ENCODE measurements around the gene GLRX3. TPM values are rescaled to one million over a fixed set of nuclear protein-coding genes. Genes with fewer than 3 reads are reported as not detected.

The GLRX3 gene
- total RNA-seq, 2 donors from 2014 or later = 50.0 to 86.5 TPM

DNA sequence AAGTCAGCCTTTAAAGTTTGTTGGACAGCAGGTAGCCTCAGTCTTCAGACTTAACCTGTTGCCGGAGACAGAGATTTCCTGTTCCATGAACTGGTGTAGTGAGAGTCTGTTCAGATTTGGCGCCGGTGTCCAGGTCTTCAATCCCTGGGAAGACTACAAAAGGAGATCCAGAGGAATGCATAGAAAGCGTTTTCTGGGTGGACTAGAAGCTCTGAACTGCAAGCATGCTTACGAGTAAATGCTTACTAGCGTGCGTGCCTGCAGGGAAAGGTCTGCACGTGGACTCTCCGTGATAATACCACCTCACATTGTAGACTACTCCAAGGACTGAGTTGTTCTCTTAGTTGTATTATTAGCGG is 878 bp downstream of the GLRX3 start:
- no peaks in the 10 kb centered on the region for H3K9me3 ChIP-seq
- H3K27ac ChIP-seq = peak overlapping the region; percentile 75
- no peaks in the 10 kb centered on the region for H3K36me3 ChIP-seq
- peak overlapping the region; percentile 80 to 84 for H3K9ac ChIP-seq (ENCODE audit: low read depth in 2 of 2, low read length in 2 of 2)
- peaks cover 3% of the 10 kb centered on the region for H3K4me1 ChIP-seq
- TF ChIP-seq, protein P1, sequence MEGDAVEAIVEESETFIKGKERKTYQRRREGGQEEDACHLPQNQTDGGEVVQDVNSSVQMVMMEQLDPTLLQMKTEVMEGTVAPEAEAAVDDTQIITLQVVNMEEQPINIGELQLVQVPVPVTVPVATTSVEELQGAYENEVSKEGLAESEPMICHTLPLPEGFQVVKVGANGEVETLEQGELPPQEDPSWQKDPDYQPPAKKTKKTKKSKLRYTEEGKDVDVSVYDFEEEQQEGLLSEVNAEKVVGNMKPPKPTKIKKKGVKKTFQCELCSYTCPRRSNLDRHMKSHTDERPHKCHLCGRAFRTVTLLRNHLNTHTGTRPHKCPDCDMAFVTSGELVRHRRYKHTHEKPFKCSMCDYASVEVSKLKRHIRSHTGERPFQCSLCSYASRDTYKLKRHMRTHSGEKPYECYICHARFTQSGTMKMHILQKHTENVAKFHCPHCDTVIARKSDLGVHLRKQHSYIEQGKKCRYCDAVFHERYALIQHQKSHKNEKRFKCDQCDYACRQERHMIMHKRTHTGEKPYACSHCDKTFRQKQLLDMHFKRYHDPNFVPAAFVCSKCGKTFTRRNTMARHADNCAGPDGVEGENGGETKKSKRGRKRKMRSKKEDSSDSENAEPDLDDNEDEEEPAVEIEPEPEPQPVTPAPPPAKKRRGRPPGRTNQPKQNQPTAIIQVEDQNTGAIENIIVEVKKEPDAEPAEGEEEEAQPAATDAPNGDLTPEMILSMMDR (IDR thresholded peaks at IDR 0.05) = no peak
- peak overlapping the region; percentile 96 for H3K4me3 ChIP-seq
- DNase-seq = no peak
- H3K27me3 ChIP-seq = no peaks in the 10 kb centered on the region
- intact Hi-C loops (cut with DNase I) = no loop called here

DNA sequence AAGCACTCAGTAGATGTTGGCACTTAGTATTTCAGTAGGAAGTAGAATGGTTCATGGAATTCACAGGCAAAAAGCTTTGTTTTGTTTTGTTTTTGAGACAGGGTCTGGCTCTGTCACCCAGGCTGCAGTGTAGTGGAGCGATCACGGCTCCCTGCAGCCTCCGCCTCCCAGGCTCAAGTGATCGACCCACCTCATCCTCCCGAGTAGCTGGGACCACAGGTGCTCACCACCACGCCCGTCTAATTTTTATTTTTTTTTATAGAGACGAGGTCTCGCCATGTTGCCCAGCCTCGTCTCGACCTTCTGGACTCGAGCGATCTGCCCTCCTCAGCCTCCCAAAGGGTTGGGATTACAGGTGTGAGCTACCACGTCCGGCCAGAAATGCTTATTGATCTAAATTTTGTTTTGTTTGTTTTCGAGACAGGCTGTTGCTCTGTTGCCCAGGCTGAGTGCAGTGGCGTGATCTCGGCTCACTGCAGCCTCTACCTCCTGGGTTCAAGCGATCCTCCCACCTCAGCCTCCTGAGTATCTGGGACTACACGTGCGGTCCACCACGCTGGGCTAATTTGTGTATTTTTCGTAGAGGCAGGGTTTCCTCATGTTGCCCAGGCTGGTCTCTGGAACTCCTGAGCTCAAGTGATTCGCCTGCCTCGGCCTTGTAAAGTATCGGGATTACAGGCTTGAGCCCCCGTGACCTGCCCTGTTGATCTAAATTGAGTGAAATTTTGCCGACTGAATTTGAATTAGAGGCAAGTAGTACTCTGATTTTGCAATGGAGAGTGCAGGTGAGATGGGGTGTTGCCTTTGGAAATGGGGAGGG is 1.7 kb downstream of the GLRX3 start:
- Histone ChIP-seq H3K4me1 (peaks cover 3% of the 10 kb centered on the region), H3K27ac (no peak overlapping the region), H3K9me3 (no peaks in the 10 kb centered on the region), H3K9ac (ENCODE audit: low read depth in 2 of 2, low read length in 2 of 2) (peak overlapping the region in 1 of 2 donors; percentile 84), H3K36me3 (no peaks in the 10 kb centered on the region), H3K27me3 (no peaks in the 10 kb centered on the region), H3K4me3 (peak overlapping the region; percentile 96)
- TF ChIP-seq, protein P1 (IDR thresholded peaks at IDR 0.05) = no peak
- no peak for DNase-seq
- intact Hi-C loops (cut with DNase I) = no loop called here

DNA sequence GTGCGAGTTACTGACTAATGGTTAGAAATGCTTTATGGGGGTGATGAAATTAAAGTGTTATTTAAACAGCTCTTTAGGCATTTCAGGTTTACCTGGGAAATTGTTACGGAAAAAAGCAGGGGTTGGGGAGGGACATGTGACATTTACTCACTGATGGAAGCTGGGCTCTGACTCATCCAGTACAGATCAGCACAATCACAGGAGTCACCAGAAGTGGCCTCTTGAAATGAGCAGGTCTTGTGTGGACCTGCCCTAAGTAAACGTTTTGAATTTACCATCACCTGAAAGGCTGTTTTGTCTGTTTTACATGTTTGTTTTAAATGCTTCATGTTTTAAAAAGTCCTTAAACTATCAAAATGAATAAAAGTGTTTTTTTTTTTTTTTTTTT is 2.3 kb downstream of the GLRX3 start:
- Histone ChIP-seq H3K27me3 (no peaks in the 10 kb centered on the region), H3K9me3 (no peaks in the 10 kb centered on the region), H3K4me1 (peaks cover 3% of the 10 kb centered on the region), H3K9ac (ENCODE audit: low read depth in 2 of 2, low read length in 2 of 2) (no peak overlapping the region), H3K36me3 (no peaks in the 10 kb centered on the region), H3K4me3 (no peak overlapping the region), H3K27ac (no peak overlapping the region)
- TF ChIP-seq, protein P1 (IDR thresholded peaks at IDR 0.05) = no peak
- intact Hi-C loops (cut with DNase I) = no loop called here
- DNase-seq = no peak

DNA sequence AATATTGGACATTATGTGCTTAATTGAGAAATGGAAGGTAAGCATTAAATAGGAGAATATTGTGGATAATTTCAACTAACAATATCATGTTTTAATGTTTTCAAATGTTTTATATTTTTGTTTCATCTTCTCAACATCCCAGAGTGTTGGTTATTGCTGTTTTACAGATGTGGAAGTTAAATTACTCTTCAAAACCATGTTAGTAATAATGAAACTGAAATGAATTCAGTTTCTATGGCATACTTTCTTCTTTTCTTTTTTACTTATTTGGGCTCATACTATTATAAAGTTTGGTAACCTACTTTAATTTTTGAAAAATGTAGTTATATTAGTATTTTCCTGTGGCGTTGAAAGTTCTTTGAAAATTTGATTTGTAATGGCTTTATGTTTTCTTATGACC is 4.2 kb downstream of the GLRX3 start:
- no peaks in the 10 kb centered on the region for H3K9me3 ChIP-seq
- intact Hi-C loops (cut with DNase I) = no loop called here
- H3K27me3 ChIP-seq = no peaks in the 10 kb centered on the region
- no peak overlapping the region for H3K9ac ChIP-seq (ENCODE audit: low read depth in 2 of 2, low read length in 2 of 2)
- TF ChIP-seq, protein P1 (IDR thresholded peaks at IDR 0.05) = no peak
- no peak overlapping the region for H3K27ac ChIP-seq
- peaks cover under 1% of the 10 kb centered on the region for H3K36me3 ChIP-seq
- no peak for DNase-seq
- H3K4me3 ChIP-seq = no peak overlapping the region
- H3K4me1 ChIP-seq = peaks cover 3% of the 10 kb centered on the region

DNA sequence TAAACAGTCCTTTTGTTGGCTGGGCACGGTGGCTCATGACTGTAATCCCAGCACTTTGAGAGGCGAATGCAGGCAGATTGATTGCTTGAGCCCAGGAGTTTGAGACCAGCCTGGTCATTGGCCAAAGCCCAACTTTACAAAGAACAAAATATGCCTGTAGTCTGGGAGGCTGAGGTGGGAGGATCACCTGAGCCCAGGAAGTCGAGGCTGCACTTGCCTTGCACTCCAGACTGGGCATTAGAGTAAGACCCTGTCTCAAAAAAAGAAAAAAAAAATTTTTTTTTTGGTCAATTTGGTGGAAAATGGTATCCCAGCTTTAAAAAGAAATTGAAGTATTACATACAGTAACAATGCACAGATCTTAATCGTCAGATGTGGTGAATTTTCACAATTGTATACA is 4.8 kb downstream of the GLRX3 start:
- no peak for DNase-seq
- no peak overlapping the region for H3K9ac ChIP-seq (ENCODE audit: low read depth in 2 of 2, low read length in 2 of 2)
- intact Hi-C loops (cut with DNase I) = no loop called here
- H3K27ac ChIP-seq = no peak overlapping the region
- no peaks in the 10 kb centered on the region for H3K9me3 ChIP-seq
- H3K36me3 ChIP-seq = peaks cover 5% of the 10 kb centered on the region
- no peak overlapping the region for H3K4me3 ChIP-seq
- H3K27me3 ChIP-seq = no peaks in the 10 kb centered on the region
- H3K4me1 ChIP-seq = peaks cover 3% of the 10 kb centered on the region
- TF ChIP-seq, protein P1 (IDR thresholded peaks at IDR 0.05) = no peak

Measured in colonic mucosa (tissue), 4 donors.